Esophagus squamous epithelium (tissue), 4 donors: ENCODE results near the gene CHKB.

Experiments
- POLR2A ChIP-seq, 4 donors: fragments of 450-650 bp; IDR thresholded peaks; one replicate each; pipeline ENCODE4 v1.6.1; 2017; ENCODE audit warnings: antibody characterized with exemption in 4 of 4, mild to moderate bottlenecking in 4 of 4, moderate library complexity in 3 of 4
- TF ChIP-seq, protein P1 (sequence below), 6 experiments: fragments of 450-650 bp in 4 of 6; fragments of 200-600 bp in 2 of 6; sonication (generic) in 2 of 6; IDR thresholded peaks; one replicate each; pipeline ENCODE4 v1.5.1; 2016 to 2019; ENCODE audit warnings: antibody characterized with exemption in 6 of 6, mild to moderate bottlenecking in 4 of 6, moderate library complexity in 4 of 6

- TF ChIP-seq, protein P1, sequence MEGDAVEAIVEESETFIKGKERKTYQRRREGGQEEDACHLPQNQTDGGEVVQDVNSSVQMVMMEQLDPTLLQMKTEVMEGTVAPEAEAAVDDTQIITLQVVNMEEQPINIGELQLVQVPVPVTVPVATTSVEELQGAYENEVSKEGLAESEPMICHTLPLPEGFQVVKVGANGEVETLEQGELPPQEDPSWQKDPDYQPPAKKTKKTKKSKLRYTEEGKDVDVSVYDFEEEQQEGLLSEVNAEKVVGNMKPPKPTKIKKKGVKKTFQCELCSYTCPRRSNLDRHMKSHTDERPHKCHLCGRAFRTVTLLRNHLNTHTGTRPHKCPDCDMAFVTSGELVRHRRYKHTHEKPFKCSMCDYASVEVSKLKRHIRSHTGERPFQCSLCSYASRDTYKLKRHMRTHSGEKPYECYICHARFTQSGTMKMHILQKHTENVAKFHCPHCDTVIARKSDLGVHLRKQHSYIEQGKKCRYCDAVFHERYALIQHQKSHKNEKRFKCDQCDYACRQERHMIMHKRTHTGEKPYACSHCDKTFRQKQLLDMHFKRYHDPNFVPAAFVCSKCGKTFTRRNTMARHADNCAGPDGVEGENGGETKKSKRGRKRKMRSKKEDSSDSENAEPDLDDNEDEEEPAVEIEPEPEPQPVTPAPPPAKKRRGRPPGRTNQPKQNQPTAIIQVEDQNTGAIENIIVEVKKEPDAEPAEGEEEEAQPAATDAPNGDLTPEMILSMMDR (IDR thresholded peaks at IDR 0.05), result no peak
- TF ChIP-seq POLR2A (IDR thresholded peaks at IDR 0.05), result no peak
Measured at GRCh38 chr22:50600967-50601668, 18.5 kb upstream of the CHKB start.
